SK-N-SH (cell line): ENCODE results near the gene NTNG1. TPM values are rescaled to one million over a fixed set of nuclear protein-coding genes. Genes with fewer than 3 reads are reported as not detected.

Experiments
- CTCF ChIA-PET: fragments of 300-600, 350-600 bp; formaldehyde crosslinking; extraction: SDS; loops from one replicate; lab custom pipeline; 2021; lab: Yijun Ruan, JAX
- POLR2A ChIA-PET: fragments of 350-600 bp; sonication (Branson Sonifier 250); formaldehyde crosslinking; extraction: SDS; loops from one replicate; lab custom pipeline; 2020; ENCODE audit warnings: antibody characterized with exemption, inconsistent platforms; lab: Yijun Ruan, JAX
- DNase-seq: peaks from one replicate; pipeline ENCODE4 v3.0.0; 2012
- H2AFZ ChIP-seq: fragments of 200-600 bp; sonication (generic); 2 replicates; pipeline ENCODE4 v1.8.1; 2016; ENCODE audit warnings: antibody characterized with exemption, mild to moderate bottlenecking, low read depth
- H3F3A ChIP-seq: fragments of 200-600 bp; sonication (generic); replicated peaks from 2 replicates; pipeline ENCODE3; 2016; ENCODE audit warnings: antibody characterized with exemption, mild to moderate bottlenecking; ENCODE audit not compliant: insufficient read depth
- H3K27ac ChIP-seq, 2 experiments: fragments of 200-500 bp in 1 of 2; fragments of 200-600 bp in 1 of 2; sonication (Bioruptor generic) in 1 of 2; sonication (generic), shearing (Covaris generic) in 1 of 2; 2 replicates each; pipeline versions ENCODE4 v1.5.1 to v1.6.1; 2014 to 2016; ENCODE audit warnings: low read depth in 2 of 2, inconsistent platforms in 1 of 2, low read length in 1 of 2, mild to moderate bottlenecking in 1 of 2, mixed read lengths in 1 of 2
- H3K27me3 ChIP-seq: fragments of 200-600 bp; sonication (generic), shearing (Covaris generic); 2 replicates; pipeline ENCODE4 v1.6.1; 2016; ENCODE audit warnings: mixed run types; ENCODE audit not compliant: insufficient read depth
- H3K36me3 ChIP-seq, 2 experiments: fragments of 200-500 bp in 1 of 2; fragments of 200-600 bp in 1 of 2; sonication (Bioruptor generic) in 1 of 2; sonication (generic) in 1 of 2; replicated peaks in 1 of 2; 2 replicates each; pipeline versions ENCODE3 to v1.5.1; 2014 to 2016; ENCODE audit warnings: low read length in 1 of 2, mild to moderate bottlenecking in 1 of 2; ENCODE audit not compliant: insufficient read depth in 2 of 2, control insufficient read depth in 1 of 2
- H3K4me1 ChIP-seq, 2 experiments: fragments of 200-500 bp in 1 of 2; fragments of 200-600 bp in 1 of 2; sonication (Bioruptor generic) in 1 of 2; sonication (generic), shearing (Covaris generic) in 1 of 2; 2 replicates each; pipeline versions ENCODE4 v1.5.1 to v1.6.1; 2014 to 2016; ENCODE audit warnings: low read depth in 1 of 2, low read length in 1 of 2, mixed run types in 1 of 2; ENCODE audit not compliant: insufficient read depth in 2 of 2, control insufficient read depth in 1 of 2
- H3K4me2 ChIP-seq: fragments of 200-600 bp; sonication (generic), shearing (Covaris generic); 2 replicates; pipeline ENCODE4 v1.6.1; 2017; ENCODE audit warnings: mixed run types
- H3K4me3 ChIP-seq, 2 experiments: fragments of 200-500 bp in 1 of 2; fragments of 200-600 bp in 1 of 2; sonication (Bioruptor generic) in 1 of 2; sonication (generic), shearing (Covaris generic) in 1 of 2; 2 replicates each; pipeline versions ENCODE4 v1.5.1 to v1.8.1; 2014 to 2016; ENCODE audit warnings: low read depth in 2 of 2, inconsistent platforms in 1 of 2, low read length in 1 of 2, mild to moderate bottlenecking in 1 of 2, mixed read lengths in 1 of 2, moderate library complexity in 1 of 2
- H3K79me2 ChIP-seq: fragments of 200-600 bp; sonication (generic); 2 replicates; pipeline ENCODE4 v1.8.1; 2017; ENCODE audit warnings: mild to moderate bottlenecking; ENCODE audit not compliant: insufficient read depth
- H3K9ac ChIP-seq: fragments of 200-600 bp; sonication (generic); 2 replicates; pipeline ENCODE4 v1.6.1; 2017; ENCODE audit warnings: mixed run types
- H3K9me2 ChIP-seq: fragments of 200-600 bp; sonication (generic); 2 replicates; pipeline ENCODE4 v1.6.1; 2017; ENCODE audit warnings: mixed run types
- H3K9me3 ChIP-seq: fragments of 200-600 bp; sonication (generic); 2 replicates; pipeline ENCODE4 v1.6.1; 2017; ENCODE audit warnings: mixed run types, mild to moderate bottlenecking, moderate library complexity
- H4K20me1 ChIP-seq: fragments of 200-600 bp; sonication (generic); 2 replicates; pipeline ENCODE4 v1.6.1; 2017; ENCODE audit warnings: mild to moderate bottlenecking, mixed run types; ENCODE audit not compliant: insufficient read depth
- ELF1 ChIP-seq: IDR thresholded peaks from 2 replicates; pipeline ENCODE4 v1.4.0; 2012
- FOXJ3 ChIP-seq: sonication (generic); formaldehyde crosslinking; IDR thresholded peaks from 2 replicates; pipeline ENCODE4 v1.5.1; 2020; ENCODE audit warnings: mild to moderate bottlenecking, missing genetic modification reagents
- FOXM1 ChIP-seq: IDR thresholded peaks from 2 replicates; pipeline ENCODE4 v1.4.0; 2012; ENCODE audit warnings: low read depth, mild to moderate bottlenecking
- GATA2 ChIP-seq: sonication (generic); formaldehyde crosslinking; IDR thresholded peaks from 2 replicates; pipeline ENCODE4 v1.5.0; 2020; ENCODE audit warnings: mild to moderate bottlenecking, missing genetic modification reagents
- IRF3 ChIP-seq: fragments of 150-350 bp; IDR thresholded peaks from 2 replicates; pipeline ENCODE4 v1.6.1; 2016; ENCODE audit warnings: mild to moderate bottlenecking, low read depth, low read length
- JUND ChIP-seq: IDR thresholded peaks from 2 replicates; pipeline ENCODE4 v1.4.0; 2012
- MXI1 ChIP-seq: IDR thresholded peaks from 2 replicates; pipeline ENCODE4 v1.6.1; 2012; ENCODE audit warnings: mild to moderate bottlenecking, low read depth, low read length, improper control_type of control experiment
- POLR2AphosphoS5 ChIP-seq: IDR thresholded peaks from 2 replicates; pipeline ENCODE4 v1.6.1; 2012; ENCODE audit warnings: low read depth, low read length
- RAD21 ChIP-seq: IDR thresholded peaks from 2 replicates; pipeline ENCODE4 v1.6.1; 2012; ENCODE audit warnings: mild to moderate bottlenecking, low read length
- REST ChIP-seq: IDR thresholded peaks from 2 replicates; pipeline ENCODE4 v1.6.1; 2012; ENCODE audit warnings: mild to moderate bottlenecking, low read depth, low read length, moderate library complexity
- SMC3 ChIP-seq: IDR thresholded peaks from 2 replicates; pipeline ENCODE4 v1.6.1; 2012; ENCODE audit warnings: low read depth, low read length, improper control_type of control experiment
- TCF12 ChIP-seq: IDR thresholded peaks from 2 replicates; pipeline ENCODE4 v1.4.0; 2012
- TEAD4 ChIP-seq: IDR thresholded peaks from 2 replicates; pipeline ENCODE4 v1.4.0; 2012; ENCODE audit warnings: mild to moderate bottlenecking, borderline replicate concordance; ENCODE audit not compliant: insufficient read depth
- USF2 ChIP-seq: fragments of 150-350 bp; IDR thresholded peaks from 2 replicates; pipeline ENCODE4 v1.6.1; 2017; ENCODE audit warnings: antibody characterized with exemption, low read length, low read depth, borderline replicate concordance
- YY1 ChIP-seq: IDR thresholded peaks from 2 replicates; pipeline ENCODE4 v1.4.0; 2012; ENCODE audit warnings: low read depth, mild to moderate bottlenecking
- WGBS: methylation state at CpG from one replicate; pipeline ENCODE4 v1.1.6; 2017; ENCODE audit warnings: low lambda C conversion rate; 5-methylcytosine and 5-hydroxymethylcytosine counted together
- polyA plus RNA-seq, 3 experiments: library from polyadenylated mRNA; depleted of rRNA; stranded (reverse); fragments of >200 nt; gene quantifications; 2 replicates each; pipeline ENCODE4 v1.2.3, GENCODE V29; 2012

Gene NTNG1
- polyA plus RNA-seq, 1 of the 3 experiments (the other 2 are of a cell fraction), result 0.03 TPM

GRCh38 chr1:107342768-107343167 is 201.9 kb downstream of the NTNG1 start:
- H3K9me3 ChIP-seq, result no peaks in the 10 kb centered on the region
- H3K4me2 ChIP-seq, result no peak overlapping the region
- no peaks in the 10 kb centered on the region for H3K9me2 ChIP-seq
- TF ChIP-seq REST (no peak), YY1 (no peak)
- no peak overlapping the region for H3K27ac ChIP-seq
- DNase-seq, result no peak
- POLR2A ChIA-PET, result no interaction called here
- CTCF ChIA-PET, result no interaction called here
- no peak overlapping the region for H3K4me3 ChIP-seq
- no peaks in the 10 kb centered on the region for H3K79me2 ChIP-seq
- no peaks in the 10 kb centered on the region for H4K20me1 ChIP-seq
- peaks cover 0 to 2% of the 10 kb centered on the region in 2 experiments; a peak in 2 of 4 replicates for H3K4me1 ChIP-seq
- 39% methylated on average over 2 of the region's 2 CpGs for WGBS
- no peaks in the 10 kb centered on the region for H3F3A ChIP-seq
- H2AFZ ChIP-seq, result no peak overlapping the region
- H3K36me3 ChIP-seq, result no peaks in the 10 kb centered on the region
- H3K27me3 ChIP-seq, result no peaks in the 10 kb centered on the region
- H3K9ac ChIP-seq, result no peak overlapping the region

- POLR2A ChIA-PET, result no interaction called here
- 38% methylated on average over 5 of the region's 5 CpGs for WGBS
These were observed 202.8 kb downstream of the NTNG1 start for GRCh38 chr1:107343601-107344000.

More at GRCh38 chr1:107343601-107344000, 202.8 kb downstream of the NTNG1 start:
- H3K4me2 ChIP-seq, result no peak overlapping the region
- no peaks in the 10 kb centered on the region for H3K27me3 ChIP-seq
- no peak overlapping the region for H3K27ac ChIP-seq
- H3K4me3 ChIP-seq, result no peak overlapping the region
- H2AFZ ChIP-seq, result no peak overlapping the region
- no peaks in the 10 kb centered on the region for H3K9me2 ChIP-seq
- H3K36me3 ChIP-seq, result no peaks in the 10 kb centered on the region
- DNase-seq, result no peak
- no peaks in the 10 kb centered on the region for H3K79me2 ChIP-seq
- no peak overlapping the region for H3K9ac ChIP-seq
- H4K20me1 ChIP-seq, result no peaks in the 10 kb centered on the region
- TF ChIP-seq TEAD4 (no peak), USF2 (no peak), GATA2 (no peak), POLR2AphosphoS5 (no peak), YY1 (no peak), RAD21 (no peak), FOXJ3 (CRISPR knock-in tag) (no peak), ELF1 (no peak), TCF12 (no peak), SMC3 (no peak), JUND (no peak), MXI1 (no peak), IRF3 (no peak), FOXM1 (no peak)
- H3K4me1 ChIP-seq, result peaks cover 0 to 2% of the 10 kb centered on the region in 2 experiments; a peak in 2 of 4 replicates
- H3F3A ChIP-seq, result no peaks in the 10 kb centered on the region
- CTCF ChIA-PET, result no interaction called here
- H3K9me3 ChIP-seq, result no peaks in the 10 kb centered on the region
